CD4-positive, alpha-beta T cell treated with Interferon alpha-2 for 1 hour (primary cell): Measurements from ENCODE around the gene CSNK2A1.
"Not testable (repeated sequence)": the region's sequence is repeated elsewhere in the genome, so short reads cannot be mapped to it uniquely, and the experiment has no call there.

ENCODE experiments used
- DNase-seq, 2 donors: peaks; one replicate each; pipeline ENCODE4 v3.0.0-alpha.2; 2020 to 2022

Gene CSNK2A1

GRCh38 chr20:480044-480443 is 63.5 kb downstream of the CSNK2A1 start:
- DNase-seq = no peak

GRCh38 chr20:479487-479886 is 64.1 kb downstream of the CSNK2A1 start:
- no peak for DNase-seq

- peak; percentile 38 to 82 for DNase-seq
Observed at GRCh38 chr20:478949-479429, 64.6 kb downstream of the CSNK2A1 start.

- no peak for DNase-seq
Observed at GRCh38 chr20:478010-478948, 65.3 kb downstream of the CSNK2A1 start.

- not testable (repeated sequence) for DNase-seq
Observed at GRCh38 chr20:476561-477249, 66.9 kb downstream of the CSNK2A1 start.

GRCh38 chr20:475463-476357 is 67.9 kb downstream of the CSNK2A1 start:
- no peak for DNase-seq

- no peak for DNase-seq
Observed at GRCh38 chr20:474581-474980, 69.0 kb downstream of the CSNK2A1 start.

GRCh38 chr20:472889-473292 is 70.7 kb downstream of the CSNK2A1 start:
- no peak for DNase-seq

GRCh38 chr20:472137-472846 is 71.3 kb downstream of the CSNK2A1 start:
- DNase-seq = no peak

GRCh38 chr20:469746-470490 is 73.7 kb downstream of the CSNK2A1 start:
- DNase-seq = no peak

- no peak for DNase-seq
Observed at GRCh38 chr20:467755-468154, 75.8 kb downstream of the CSNK2A1 start.

- DNase-seq = peak; percentile 88 to 91
Observed at GRCh38 chr20:462199-462991, 81.2 kb downstream of the CSNK2A1 start, which contains the start of gene TBC1D20. Gene TBC1D20 (minus strand): TSS chr20:462533. CDS start chr20:462405, 128 bp downstream.

- DNase-seq = peak; percentile 43 to 59
Observed at GRCh38 chr20:461254-462198, 82.1 kb downstream of the CSNK2A1 start.

- no peak for DNase-seq
Observed at GRCh38 chr20:460707-461106, 82.9 kb downstream of the CSNK2A1 start.

GRCh38 chr20:460180-460579 is 83.4 kb downstream of the CSNK2A1 start:
- DNase-seq = no peak

- DNase-seq = no peak
Observed at GRCh38 chr20:458776-459175, 84.8 kb downstream of the CSNK2A1 start.

- DNase-seq = no peak
Observed at GRCh38 chr20:454951-455350, 88.6 kb downstream of the CSNK2A1 start.

- DNase-seq = not testable (repeated sequence)
Observed at GRCh38 chr20:452021-452420, 91.6 kb downstream of the CSNK2A1 start.
